Measurements from ENCODE around the gene PPIL3. TPM values are rescaled to one million over a fixed set of nuclear protein-coding genes. Genes with fewer than 3 reads are reported as not detected.

The PPIL3 gene
- total RNA-seq, 1 experiment from 2014 or later: 12.2 TPM

DNA sequence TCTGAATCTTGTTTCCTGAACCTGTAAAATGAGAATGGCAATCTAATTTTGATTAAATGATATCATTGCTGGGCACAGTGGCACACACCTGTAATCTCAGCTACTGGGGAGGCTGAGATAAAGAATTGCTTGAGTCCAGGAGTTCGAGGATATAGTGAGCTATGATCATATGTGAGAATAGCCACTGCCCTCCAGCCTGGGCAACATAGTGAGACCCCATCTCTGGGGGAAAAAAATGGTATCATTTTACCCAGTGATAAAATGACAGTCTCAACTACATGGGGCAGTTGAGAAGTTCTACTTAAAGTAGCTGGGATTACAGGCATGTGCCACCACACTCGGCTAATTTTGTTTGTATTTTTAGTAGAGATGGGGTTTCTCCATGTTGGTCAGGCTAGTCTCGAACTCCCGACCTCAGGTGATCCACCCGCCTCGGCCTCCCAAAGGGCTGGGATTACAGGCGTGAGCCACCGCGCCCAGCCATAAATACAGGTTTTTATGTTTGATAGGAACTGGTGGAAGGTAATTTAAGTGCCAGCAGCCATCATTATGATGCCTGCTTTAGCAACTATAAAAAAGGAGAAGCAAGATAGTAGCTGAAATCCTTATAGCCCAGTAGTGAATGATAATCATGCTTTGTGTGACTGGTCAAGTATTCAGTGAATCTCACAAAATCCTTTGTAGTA is 60.2 kb downstream of the PPIL3 start:
- DNase-seq (ENCODE audit: low read depth, low spot score) (no peak), ATAC-seq (peak; percentile 14; the same call in 1 of the 2 replicates)
- intact Hi-C loops (cut with micrococcal nuclease; ENCODE audit: unreplicated experiment): no loop called here
- ChIA-PET CTCF (no interaction called here), POLR2A (no interaction called here)
- no peak for TF ChIP-seq TCF7L2 (IDR thresholded peaks at IDR 0.05; ENCODE audit: low read depth, low read length)
- no peak for TF ChIP-seq POLR2AphosphoS5 (IDR thresholded peaks at IDR 0.05; ENCODE audit: low read depth, low read length)
- TF ChIP-seq, protein P1, sequence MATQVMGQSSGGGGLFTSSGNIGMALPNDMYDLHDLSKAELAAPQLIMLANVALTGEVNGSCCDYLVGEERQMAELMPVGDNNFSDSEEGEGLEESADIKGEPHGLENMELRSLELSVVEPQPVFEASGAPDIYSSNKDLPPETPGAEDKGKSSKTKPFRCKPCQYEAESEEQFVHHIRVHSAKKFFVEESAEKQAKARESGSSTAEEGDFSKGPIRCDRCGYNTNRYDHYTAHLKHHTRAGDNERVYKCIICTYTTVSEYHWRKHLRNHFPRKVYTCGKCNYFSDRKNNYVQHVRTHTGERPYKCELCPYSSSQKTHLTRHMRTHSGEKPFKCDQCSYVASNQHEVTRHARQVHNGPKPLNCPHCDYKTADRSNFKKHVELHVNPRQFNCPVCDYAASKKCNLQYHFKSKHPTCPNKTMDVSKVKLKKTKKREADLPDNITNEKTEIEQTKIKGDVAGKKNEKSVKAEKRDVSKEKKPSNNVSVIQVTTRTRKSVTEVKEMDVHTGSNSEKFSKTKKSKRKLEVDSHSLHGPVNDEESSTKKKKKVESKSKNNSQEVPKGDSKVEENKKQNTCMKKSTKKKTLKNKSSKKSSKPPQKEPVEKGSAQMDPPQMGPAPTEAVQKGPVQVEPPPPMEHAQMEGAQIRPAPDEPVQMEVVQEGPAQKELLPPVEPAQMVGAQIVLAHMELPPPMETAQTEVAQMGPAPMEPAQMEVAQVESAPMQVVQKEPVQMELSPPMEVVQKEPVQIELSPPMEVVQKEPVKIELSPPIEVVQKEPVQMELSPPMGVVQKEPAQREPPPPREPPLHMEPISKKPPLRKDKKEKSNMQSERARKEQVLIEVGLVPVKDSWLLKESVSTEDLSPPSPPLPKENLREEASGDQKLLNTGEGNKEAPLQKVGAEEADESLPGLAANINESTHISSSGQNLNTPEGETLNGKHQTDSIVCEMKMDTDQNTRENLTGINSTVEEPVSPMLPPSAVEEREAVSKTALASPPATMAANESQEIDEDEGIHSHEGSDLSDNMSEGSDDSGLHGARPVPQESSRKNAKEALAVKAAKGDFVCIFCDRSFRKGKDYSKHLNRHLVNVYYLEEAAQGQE (IDR thresholded peaks at IDR 0.05; ENCODE audit: insufficient read depth in 1 of 2, low read depth in 2 of 2, low read length in 1 of 2): no peak
- TF ChIP-seq, protein P2, sequence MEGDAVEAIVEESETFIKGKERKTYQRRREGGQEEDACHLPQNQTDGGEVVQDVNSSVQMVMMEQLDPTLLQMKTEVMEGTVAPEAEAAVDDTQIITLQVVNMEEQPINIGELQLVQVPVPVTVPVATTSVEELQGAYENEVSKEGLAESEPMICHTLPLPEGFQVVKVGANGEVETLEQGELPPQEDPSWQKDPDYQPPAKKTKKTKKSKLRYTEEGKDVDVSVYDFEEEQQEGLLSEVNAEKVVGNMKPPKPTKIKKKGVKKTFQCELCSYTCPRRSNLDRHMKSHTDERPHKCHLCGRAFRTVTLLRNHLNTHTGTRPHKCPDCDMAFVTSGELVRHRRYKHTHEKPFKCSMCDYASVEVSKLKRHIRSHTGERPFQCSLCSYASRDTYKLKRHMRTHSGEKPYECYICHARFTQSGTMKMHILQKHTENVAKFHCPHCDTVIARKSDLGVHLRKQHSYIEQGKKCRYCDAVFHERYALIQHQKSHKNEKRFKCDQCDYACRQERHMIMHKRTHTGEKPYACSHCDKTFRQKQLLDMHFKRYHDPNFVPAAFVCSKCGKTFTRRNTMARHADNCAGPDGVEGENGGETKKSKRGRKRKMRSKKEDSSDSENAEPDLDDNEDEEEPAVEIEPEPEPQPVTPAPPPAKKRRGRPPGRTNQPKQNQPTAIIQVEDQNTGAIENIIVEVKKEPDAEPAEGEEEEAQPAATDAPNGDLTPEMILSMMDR (IDR thresholded peaks at IDR 0.05): no peak
- TF ChIP-seq SIN3A (IDR thresholded peaks at IDR 0.05; ENCODE audit: borderline replicate concordance, insufficient read depth, low read depth, low read length): no peak
- no TSS peak for BruUV-seq (replicated peaks)
- no peak overlapping the region for H3K27ac ChIP-seq (ENCODE audit: low read length)
- no peaks in the 10 kb centered on the region for H3K9me3 ChIP-seq (ENCODE audit: control insufficient read depth, insufficient read depth, low read depth, low read length)
- H3K4me3 ChIP-seq (ENCODE audit: low read depth in 2 of 2, low read length in 2 of 2): no peak overlapping the region
- peaks cover 4% of the 10 kb centered on the region for H3K36me3 ChIP-seq (ENCODE audit: control insufficient read depth, insufficient read depth, low read length)
- no peaks in the 10 kb centered on the region for H3K27me3 ChIP-seq (ENCODE audit: control insufficient read depth, insufficient read depth, low read length)
- in situ Hi-C loops (cut with HindIII; ENCODE audit: low pct_unique_long_range_greater_than_20kb, low sequenced_read_pairs): no loop called here
- no peaks in the 10 kb centered on the region for H3K4me1 ChIP-seq (ENCODE audit: control insufficient read depth, insufficient read depth, low read length)

DNA sequence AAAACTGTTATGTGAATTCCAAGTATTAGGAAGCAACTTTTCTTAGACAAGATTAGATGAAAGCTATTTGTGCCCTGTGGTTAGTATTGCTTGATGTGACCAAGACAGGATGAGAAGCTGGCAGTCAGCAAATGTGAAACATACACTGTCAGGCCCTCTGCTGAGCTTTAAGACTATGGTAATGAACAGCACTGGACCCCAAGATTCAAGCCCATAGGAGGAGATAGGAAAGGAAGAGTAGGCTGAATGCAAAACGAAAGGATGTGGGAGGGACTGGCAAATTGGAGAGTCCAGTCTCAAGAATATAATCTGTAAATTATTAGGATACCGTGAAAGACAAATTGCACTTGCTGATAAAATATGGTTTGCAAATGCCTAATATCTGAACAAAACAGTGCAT is 60.8 kb downstream of the PPIL3 start:
- TF ChIP-seq, protein P1 (IDR thresholded peaks at IDR 0.05; ENCODE audit: insufficient read depth in 1 of 2, low read depth in 2 of 2, low read length in 1 of 2): no peak
- TF ChIP-seq TCF7L2 (IDR thresholded peaks at IDR 0.05; ENCODE audit: low read depth, low read length) (no peak), SIN3A (IDR thresholded peaks at IDR 0.05; ENCODE audit: borderline replicate concordance, insufficient read depth, low read depth, low read length) (no peak), POLR2AphosphoS5 (IDR thresholded peaks at IDR 0.05; ENCODE audit: low read depth, low read length) (no peak)
- TF ChIP-seq, protein P2 (IDR thresholded peaks at IDR 0.05): no peak
- Histone ChIP-seq H3K9me3 (ENCODE audit: control insufficient read depth, insufficient read depth, low read depth, low read length) (no peaks in the 10 kb centered on the region), H3K27ac (ENCODE audit: low read length) (no peak overlapping the region), H3K27me3 (ENCODE audit: control insufficient read depth, insufficient read depth, low read length) (no peaks in the 10 kb centered on the region), H3K36me3 (ENCODE audit: control insufficient read depth, insufficient read depth, low read length) (peaks cover 4% of the 10 kb centered on the region), H3K4me3 (ENCODE audit: low read depth in 2 of 2, low read length in 2 of 2) (no peak overlapping the region), H3K4me1 (ENCODE audit: control insufficient read depth, insufficient read depth, low read length) (no peaks in the 10 kb centered on the region)
- no TSS peak for BruUV-seq (replicated peaks)
- DNase-seq (ENCODE audit: low read depth, low spot score) (no peak), ATAC-seq (0 out of 2 replicates have a peak, but pooled peaks have one; percentile 35)
- in situ Hi-C loops (cut with HindIII; ENCODE audit: low pct_unique_long_range_greater_than_20kb, low sequenced_read_pairs): no loop called here
- ChIA-PET POLR2A (no interaction called here), CTCF (no interaction called here)
- intact Hi-C loops (cut with micrococcal nuclease; ENCODE audit: unreplicated experiment): no loop called here
